IMR-90 (cell line): ENCODE data around the gene C22orf39. TPM values are rescaled to one million over a fixed set of nuclear protein-coding genes. Genes with fewer than 3 reads are reported as not detected.

Source experiments
- ATAC-seq: fragments of 200-7000 bp; cut with Tn5 transposase; 2 replicates; pipeline ENCODE4 v1.9.1; 2020; ENCODE audit warnings: low read depth, mild to moderate bottlenecking, moderate library complexity
- BruUV-seq: library from RNA; stranded (reverse); fragments of 400-500 nt; replicated peaks from 2 replicates; lab custom pipeline; 2021; lab: Mats Ljungman, UMichigan
- CTCF ChIA-PET: fragments of 300-600 bp; formaldehyde crosslinking; extraction: SDS; loops from one replicate; lab custom pipeline; 2021; ENCODE audit warnings: antibody characterized with exemption; lab: Yijun Ruan, JAX
- POLR2A ChIA-PET: fragments of 300-600 bp; sonication (Branson Sonifier 250); formaldehyde crosslinking; loops from one replicate; lab custom pipeline; 2022; ENCODE audit warnings: antibody characterized with exemption; ENCODE audit not compliant: unreplicated experiment; lab: Charles Lee
- DNase-seq: peaks from one replicate; pipeline ENCODE4 v3.0.0; 2013
- H2AFZ ChIP-seq: replicated peaks from 2 replicates; pipeline ENCODE3; 2013; ENCODE audit warnings: low read length, mild to moderate bottlenecking; ENCODE audit not compliant: poor library complexity
- H2AK5ac ChIP-seq: 2 replicates; pipeline ENCODE4 v1.6.1; 2013; ENCODE audit warnings: low read depth, low read length, inconsistent platforms
- H2AK9ac ChIP-seq: replicated peaks from 2 replicates; pipeline ENCODE3; 2013; ENCODE audit warnings: mild to moderate bottlenecking, low read depth, low read length, moderate library complexity; ENCODE audit not compliant: poor library complexity
- H2BK120ac ChIP-seq: 2 replicates; pipeline ENCODE4 v1.6.1; 2013; ENCODE audit warnings: low read depth, low read length, inconsistent platforms
- H2BK15ac ChIP-seq: 3 replicates; pipeline ENCODE4 v1.6.1; 2013; ENCODE audit warnings: low read depth, low read length, inconsistent platforms
- H2BK20ac ChIP-seq: 2 replicates; pipeline ENCODE4 v1.6.1; 2013; ENCODE audit warnings: low read depth, mild to moderate bottlenecking, inconsistent platforms, low read length, moderate library complexity
- H2BK5ac ChIP-seq: 2 replicates; pipeline ENCODE4 v1.6.1; 2013; ENCODE audit warnings: mild to moderate bottlenecking, low read depth, low read length, inconsistent platforms; ENCODE audit not compliant: poor library complexity, severe bottlenecking
- H3K14ac ChIP-seq: replicated peaks from 2 replicates; pipeline ENCODE4 v1.6.1; 2013; ENCODE audit warnings: low read depth, low read length, inconsistent platforms
- H3K18ac ChIP-seq: 2 replicates; pipeline ENCODE4 v1.6.1; 2013; ENCODE audit warnings: low read depth, low read length, control low read depth
- H3K23ac ChIP-seq: 2 replicates; pipeline ENCODE4 v1.6.1; 2013; ENCODE audit warnings: low read depth, low read length, inconsistent platforms
- H3K27ac ChIP-seq: 2 replicates; pipeline ENCODE4 v1.5.1; 2013; ENCODE audit warnings: mild to moderate bottlenecking, control low read depth, low read length; ENCODE audit not compliant: insufficient read depth
- H3K27me3 ChIP-seq: 2 replicates; pipeline ENCODE4 v1.6.1; 2013; ENCODE audit warnings: low read length; ENCODE audit not compliant: control insufficient read depth, insufficient read depth
- H3K36me3 ChIP-seq: 2 replicates; pipeline ENCODE4 v1.6.1; 2013; ENCODE audit warnings: low read length, mixed read lengths; ENCODE audit not compliant: control insufficient read depth, insufficient read depth
- H3K4ac ChIP-seq: 2 replicates; pipeline ENCODE4 v1.6.1; 2013; ENCODE audit warnings: low read depth, low read length, inconsistent platforms
- H3K4me1 ChIP-seq: 2 replicates; pipeline ENCODE4 v1.6.1; 2013; ENCODE audit warnings: low read length, mixed read lengths; ENCODE audit not compliant: control insufficient read depth, insufficient read depth
- H3K4me2 ChIP-seq: 2 replicates; pipeline ENCODE4 v1.6.1; 2013; ENCODE audit warnings: low read depth, mild to moderate bottlenecking, control low read depth, low read length, moderate library complexity
- H3K4me3 ChIP-seq: 2 replicates; pipeline ENCODE4 v1.5.1; 2013; ENCODE audit warnings: low read depth, mild to moderate bottlenecking, control low read depth, low read length, moderate library complexity; ENCODE audit not compliant: insufficient read depth
- H3K56ac ChIP-seq: 2 replicates; pipeline ENCODE4 v1.6.1; 2013; ENCODE audit warnings: low read length, inconsistent platforms; ENCODE audit not compliant: insufficient read depth; ENCODE audit errors: extremely low read depth
- H3K79me1 ChIP-seq, 2 experiments: 2 replicates each; pipeline ENCODE4 v1.6.1; 2013; ENCODE audit warnings: low read length in 2 of 2, inconsistent platforms in 1 of 2, low read depth in 1 of 2
- H3K9ac ChIP-seq: 2 replicates; pipeline ENCODE4 v1.6.1; 2013; ENCODE audit warnings: low read depth, low read length, control low read depth
- H3K9me1 ChIP-seq: 2 replicates; pipeline ENCODE4 v1.6.1; 2013; ENCODE audit warnings: low read length, inconsistent platforms; ENCODE audit not compliant: insufficient read depth
- H3K9me3 ChIP-seq: 2 replicates; pipeline ENCODE4 v1.6.1; 2013; ENCODE audit warnings: low read length; ENCODE audit not compliant: control insufficient read depth, insufficient read depth
- H4K20me1 ChIP-seq: 2 replicates; pipeline ENCODE4 v1.6.1; 2013; ENCODE audit warnings: low read length, inconsistent platforms; ENCODE audit not compliant: insufficient read depth
- H4K5ac ChIP-seq: 2 replicates; pipeline ENCODE4 v1.6.1; 2013; ENCODE audit warnings: mild to moderate bottlenecking, low read depth, low read length, control low read depth
- H4K8ac ChIP-seq, 2 experiments: 2 replicates each; pipeline ENCODE4 v1.6.1; 2013; ENCODE audit warnings: low read depth in 2 of 2, low read length in 2 of 2, control low read depth in 1 of 2, inconsistent platforms in 1 of 2
- H4K91ac ChIP-seq: 2 replicates; pipeline ENCODE4 v1.6.1; 2013; ENCODE audit warnings: low read depth, low read length, inconsistent platforms; ENCODE audit not compliant: insufficient read depth
- BHLHE40 ChIP-seq: fragments of 150-350 bp; IDR thresholded peaks from 2 replicates; pipeline ENCODE4 v1.6.1; 2016; ENCODE audit warnings: mild to moderate bottlenecking, low read depth, low read length
- CEBPB ChIP-seq: IDR thresholded peaks from 2 replicates; pipeline ENCODE4 v1.6.1; 2012; ENCODE audit warnings: low read depth, low read length, improper control_type of control experiment
- CTCF ChIP-seq: conservative IDR thresholded peaks from 2 replicates; pipeline ENCODE4 v1.5.1; 2012; ENCODE audit warnings: mild to moderate bottlenecking, low read depth, low read length, improper control_type of control experiment
- FOS ChIP-seq: fragments of 150-350 bp; IDR thresholded peaks from 2 replicates; pipeline ENCODE4 v1.6.1; 2016; ENCODE audit warnings: low read depth, low read length
- MAFK ChIP-seq: IDR thresholded peaks from 2 replicates; pipeline ENCODE4 v1.6.1; 2012; ENCODE audit warnings: low read depth, low read length, improper control_type of control experiment
- MAZ ChIP-seq: IDR thresholded peaks from 2 replicates; pipeline ENCODE4 v1.6.1; 2012; ENCODE audit warnings: low read depth, mild to moderate bottlenecking, low read length, improper control_type of control experiment, moderate library complexity, borderline replicate concordance
- MXI1 ChIP-seq: IDR thresholded peaks from 2 replicates; pipeline ENCODE4 v1.6.1; 2012; ENCODE audit warnings: low read depth, mild to moderate bottlenecking, low read length, moderate library complexity, borderline replicate concordance
- NFE2L2 ChIP-seq: fragments of 150-350 bp; IDR thresholded peaks from 2 replicates; pipeline ENCODE4 v1.6.1; 2016; ENCODE audit warnings: low read depth, mild to moderate bottlenecking, low read length
- WGBS, 2 experiments: methylation state at CpG; one replicate each; pipeline versions ENCODE4 v1.1.5 to v1.1.7; 2013; ENCODE audit warnings: missing lambda C conversion rate in 2 of 2; ENCODE audit not compliant: insufficient read length in 1 of 2; ENCODE audit errors: extremely low coverage in 2 of 2; 5-methylcytosine and 5-hydroxymethylcytosine counted together
- dilution Hi-C: fragments of 300-500 bp; cut with HindIII; formaldehyde crosslinking; loops from one replicate; pipeline ENCODE4 v1.14.3; 2018; ENCODE audit warnings: low sequenced_read_pairs; ENCODE audit not compliant: unreplicated experiment
- in situ Hi-C: fragments of 300-500 bp; cut with MboI; formaldehyde crosslinking; loops from 3 replicates; pipeline ENCODE4 v1.14.3; 2019; ENCODE audit warnings: low sequenced_read_pairs, inconsistent platforms, mixed read lengths
- intact Hi-C: fragments of 100-400 bp; cut with micrococcal nuclease; formaldehyde crosslinking; loops from 2 replicates; pipeline ENCODE4 v1.10.0; 2022
- polyA plus RNA-seq, 3 experiments: library from polyadenylated mRNA; depleted of rRNA; stranded (reverse); fragments of >200 nt; gene quantifications; 2 replicates each; pipeline ENCODE4 v1.2.3, GENCODE V29; 2012; ENCODE audit warnings: low replicate concordance in 1 of 3
- total RNA-seq: library from RNA; depleted of rRNA; stranded (reverse); fragments of >200 nt; gene quantifications from 2 replicates; pipeline ENCODE4 v1.2.3, GENCODE V29; 2012
- TF ChIP-seq, protein P1 (sequence below): fragments of 150-350 bp; IDR thresholded peaks from 2 replicates; pipeline ENCODE4 v1.6.1; 2016; ENCODE audit warnings: low read depth, mild to moderate bottlenecking, low read length, moderate library complexity, borderline replicate concordance
- TF ChIP-seq, protein P2 (sequence below): fragments of 150-350 bp; IDR thresholded peaks from 2 replicates; pipeline ENCODE4 v1.6.1; 2017; ENCODE audit warnings: mild to moderate bottlenecking, antibody characterized with exemption, low read length, low read depth

C22orf39 gene
- total and polyA plus RNA-seq, 2 of the 4 experiments (the other 2 are of a cell fraction): 8.2 to 8.9 TPM

- H3K4me2 ChIP-seq: no peak overlapping the region
- no peak overlapping the region for H3K4me3 ChIP-seq
- no peak overlapping the region for H2BK120ac ChIP-seq
- TF ChIP-seq, protein P1, sequence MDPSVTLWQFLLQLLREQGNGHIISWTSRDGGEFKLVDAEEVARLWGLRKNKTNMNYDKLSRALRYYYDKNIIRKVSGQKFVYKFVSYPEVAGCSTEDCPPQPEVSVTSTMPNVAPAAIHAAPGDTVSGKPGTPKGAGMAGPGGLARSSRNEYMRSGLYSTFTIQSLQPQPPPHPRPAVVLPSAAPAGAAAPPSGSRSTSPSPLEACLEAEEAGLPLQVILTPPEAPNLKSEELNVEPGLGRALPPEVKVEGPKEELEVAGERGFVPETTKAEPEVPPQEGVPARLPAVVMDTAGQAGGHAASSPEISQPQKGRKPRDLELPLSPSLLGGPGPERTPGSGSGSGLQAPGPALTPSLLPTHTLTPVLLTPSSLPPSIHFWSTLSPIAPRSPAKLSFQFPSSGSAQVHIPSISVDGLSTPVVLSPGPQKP: no peak
- TF ChIP-seq NFE2L2: no peak
- TF ChIP-seq MXI1: no peak
- TF ChIP-seq FOS: no peak
- TF ChIP-seq CEBPB: no peak
- TF ChIP-seq CTCF: no peak
- TF ChIP-seq, protein P2, sequence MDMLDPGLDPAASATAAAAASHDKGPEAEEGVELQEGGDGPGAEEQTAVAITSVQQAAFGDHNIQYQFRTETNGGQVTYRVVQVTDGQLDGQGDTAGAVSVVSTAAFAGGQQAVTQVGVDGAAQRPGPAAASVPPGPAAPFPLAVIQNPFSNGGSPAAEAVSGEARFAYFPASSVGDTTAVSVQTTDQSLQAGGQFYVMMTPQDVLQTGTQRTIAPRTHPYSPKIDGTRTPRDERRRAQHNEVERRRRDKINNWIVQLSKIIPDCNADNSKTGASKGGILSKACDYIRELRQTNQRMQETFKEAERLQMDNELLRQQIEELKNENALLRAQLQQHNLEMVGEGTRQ: no peak
- TF ChIP-seq MAFK: no peak
- no peak for TF ChIP-seq BHLHE40
- no peak for TF ChIP-seq MAZ
- ATAC-seq (no peak), DNase-seq (no peak)
- no peak overlapping the region for H3K14ac ChIP-seq
- H3K4me1 ChIP-seq: peaks cover 3% of the 10 kb centered on the region
- dilution Hi-C loops: no loop called here
- H3K79me1 ChIP-seq: peaks cover 0 to 9% of the 10 kb centered on the region in 2 experiments; a peak in 2 of 4 replicates
- H3K9ac ChIP-seq: no peak overlapping the region
- no peak overlapping the region for H3K27ac ChIP-seq
- H4K8ac ChIP-seq: no peak overlapping the region
- H3K56ac ChIP-seq: no peak overlapping the region
- H3K4ac ChIP-seq: no peak overlapping the region
- ChIA-PET POLR2A (no interaction called here), CTCF (interaction anchor here (0.6 kb wide), 1 partner anchor 27 kb away, joined by 5 read pairs; no protein-coding TSS in a partner anchor)
- H4K20me1 ChIP-seq: no peaks in the 10 kb centered on the region
- H3K27me3 ChIP-seq: no peaks in the 10 kb centered on the region
- in situ Hi-C loops: no loop called here
- H4K5ac ChIP-seq: no peak overlapping the region
- H2AK5ac ChIP-seq: no peak overlapping the region
- no peak overlapping the region for H2BK15ac ChIP-seq
- no TSS peak for BruUV-seq
- H3K36me3 ChIP-seq: no peaks in the 10 kb centered on the region; the same call in 1 of the 2 replicates
- intact Hi-C loops: no loop called here
- no peak overlapping the region for H2BK5ac ChIP-seq
- WGBS, 2 experiments: no CpG with 5 or more reads among the region's 2 CpGs
- no peak overlapping the region for H2AFZ ChIP-seq
- no peak overlapping the region for H2BK20ac ChIP-seq
- H3K18ac ChIP-seq: no peak overlapping the region
- no peak overlapping the region for H4K91ac ChIP-seq
- 0 out of 2 replicates have a peak, but pooled peaks cover 3% of the 10 kb centered on the region for H3K9me1 ChIP-seq
- H3K23ac ChIP-seq: no peak overlapping the region
- no peaks in the 10 kb centered on the region for H3K9me3 ChIP-seq
- no peak overlapping the region for H2AK9ac ChIP-seq
Measured at GRCh38 chr22:19488285-19488684, 40.8 kb upstream of the C22orf39 start.
